SU-DHL-6 (cell line): Measurements from ENCODE around the gene MS4A10.

Source experiments
- H2AFZ ChIP-seq: fragments of 200-600 bp; sonication (generic); 2 replicates; pipeline ENCODE4 v1.6.1; 2014; ENCODE audit warnings: low read depth, mild to moderate bottlenecking, moderate library complexity, mixed read lengths, antibody characterized with exemption, low read length; ENCODE audit not compliant: severe bottlenecking
- H3F3A ChIP-seq: fragments of 200-600 bp; shearing (Covaris generic); 2 replicates; pipeline ENCODE4 v1.6.0; 2016; ENCODE audit warnings: antibody characterized with exemption, mild to moderate bottlenecking; ENCODE audit not compliant: insufficient read depth
- H3K27ac ChIP-seq: fragments of 200-600 bp; sonication (generic); 2 replicates; pipeline ENCODE4 v1.5.1; 2016; ENCODE audit warnings: low read depth, mild to moderate bottlenecking, low read length, moderate library complexity, mixed read lengths
- H3K27me3 ChIP-seq: fragments of 200-600 bp; sonication (generic), shearing (Covaris generic); 2 replicates; pipeline ENCODE4 v1.6.0; 2014; ENCODE audit warnings: mild to moderate bottlenecking, low read length
- H3K36me3 ChIP-seq: fragments of 200-600 bp; sonication (generic); 2 replicates; pipeline ENCODE4 v1.6.1; 2014; ENCODE audit warnings: mild to moderate bottlenecking, low read length, mixed read lengths
- H3K4me2 ChIP-seq: fragments of 300-600, 200-600 bp; shearing (Covaris generic), sonication (generic); 2 replicates; pipeline ENCODE4 v1.6.0; 2014; ENCODE audit warnings: low read length, low read depth, mild to moderate bottlenecking; ENCODE audit not compliant: poor library complexity, severe bottlenecking
- H3K4me3 ChIP-seq: fragments of 200-600 bp; sonication (generic); 2 replicates; pipeline ENCODE4 v1.5.1; 2014; ENCODE audit warnings: antibody characterized with exemption, low read length, mild to moderate bottlenecking, mixed read lengths; ENCODE audit not compliant: insufficient read depth, poor library complexity, severe bottlenecking
- H3K79me2 ChIP-seq: fragments of 200-600 bp; sonication (generic); 2 replicates; pipeline ENCODE4 v1.6.1; 2014; ENCODE audit warnings: mild to moderate bottlenecking, low read length, moderate library complexity; ENCODE audit not compliant: insufficient read depth
- H3K9ac ChIP-seq: fragments of 200-600 bp; sonication (generic); 2 replicates; pipeline ENCODE4 v1.7.0; 2014; ENCODE audit warnings: mild to moderate bottlenecking, low read length
- H3K9me2 ChIP-seq: fragments of 200-600 bp; sonication (generic); replicated peaks from 2 replicates; pipeline ENCODE4 v1.6.1; 2014; ENCODE audit warnings: low read length; ENCODE audit not compliant: insufficient read depth
- H3K9me3 ChIP-seq: fragments of 200-600 bp; sonication (generic); 2 replicates; pipeline ENCODE4 v1.6.1; 2014; ENCODE audit warnings: low read length, mixed read lengths; ENCODE audit not compliant: insufficient read depth
- H4K20me1 ChIP-seq: fragments of 200-600 bp; sonication (generic); 2 replicates; pipeline ENCODE4 v1.6.1; 2014; ENCODE audit warnings: low read depth, mild to moderate bottlenecking, antibody characterized with exemption, low read length, moderate library complexity, mixed read lengths
- CTCF ChIP-seq: fragments of 200-600 bp; sonication (generic); IDR thresholded peaks from one replicate; pipeline ENCODE4 v1.5.1; 2017; ENCODE audit warnings: antibody characterized with exemption, mild to moderate bottlenecking, low read length, moderate library complexity; ENCODE audit not compliant: insufficient read depth, poor library complexity, severe bottlenecking
- EZH2phosphoT487 ChIP-seq: fragments of 200-600 bp; sonication (generic), shearing (Covaris generic); conservative IDR thresholded peaks from 2 replicates; pipeline ENCODE4 v1.6.1; 2018; ENCODE audit warnings: mild to moderate bottlenecking, antibody characterized with exemption, low read length, moderate library complexity, mixed read lengths

MS4A10 gene

GRCh38 chr11:60792521-60792920 lies 7.4 kb downstream of the MS4A10 start:
- Histone ChIP-seq H3K4me2 (no peak overlapping the region), H3F3A (no peaks in the 10 kb centered on the region), H3K27me3 (no peaks in the 10 kb centered on the region), H3K27ac (no peak overlapping the region), H3K9ac (no peak overlapping the region), H3K9me3 (no peaks in the 10 kb centered on the region), H4K20me1 (no peaks in the 10 kb centered on the region), H2AFZ (no peak overlapping the region), H3K79me2 (no peaks in the 10 kb centered on the region), H3K9me2 (no peaks in the 10 kb centered on the region), H3K4me3 (no peak overlapping the region), H3K36me3 (no peaks in the 10 kb centered on the region)
- TF ChIP-seq CTCF = no peak
- no peak for TF ChIP-seq EZH2phosphoT487

- H3K9me2 ChIP-seq = no peaks in the 10 kb centered on the region
- H3K9ac ChIP-seq = no peak overlapping the region
- no peak overlapping the region for H3K4me3 ChIP-seq
- no peaks in the 10 kb centered on the region for H3K9me3 ChIP-seq
- H3K27me3 ChIP-seq = no peaks in the 10 kb centered on the region
- no peaks in the 10 kb centered on the region for H3K79me2 ChIP-seq
- TF ChIP-seq CTCF = no peak
- no peak for TF ChIP-seq EZH2phosphoT487
- H3K4me2 ChIP-seq = no peak overlapping the region
- H3F3A ChIP-seq = no peaks in the 10 kb centered on the region
- H4K20me1 ChIP-seq = no peaks in the 10 kb centered on the region
- no peaks in the 10 kb centered on the region for H3K36me3 ChIP-seq
- no peak overlapping the region for H2AFZ ChIP-seq
- H3K27ac ChIP-seq = no peak overlapping the region
These were observed 10.2 kb downstream of the MS4A10 start for GRCh38 chr11:60795291-60795690.

- TF ChIP-seq EZH2phosphoT487 (no peak), CTCF (no peak)
These were observed 12.9 kb downstream of the MS4A10 start for GRCh38 chr11:60797846-60798630.

More at GRCh38 chr11:60797846-60798630, 12.9 kb downstream of the MS4A10 start:
- Histone ChIP-seq H3F3A (no peaks in the 10 kb centered on the region), H4K20me1 (no peaks in the 10 kb centered on the region), H3K79me2 (no peaks in the 10 kb centered on the region), H3K9ac (no peak overlapping the region), H2AFZ (no peak overlapping the region), H3K9me3 (no peaks in the 10 kb centered on the region), H3K4me2 (no peak overlapping the region), H3K36me3 (no peaks in the 10 kb centered on the region), H3K9me2 (no peaks in the 10 kb centered on the region), H3K27ac (no peak overlapping the region), H3K27me3 (no peaks in the 10 kb centered on the region), H3K4me3 (no peak overlapping the region)
